ENCODE data around the gene CLEC1A. TPM values are rescaled to one million over a fixed set of nuclear protein-coding genes. Genes with fewer than 3 reads are reported as not detected.

The CLEC1A gene
- total RNA-seq, 1 donor from 2014 or later: not detected

GRCh38 chr12:10021342-10021741 is 77.4 kb downstream of the CLEC1A start:
- no peak overlapping the region for H3K27ac Mint-ChIP-seq (ENCODE audit: unreplicated experiment)
- H3K9me3 Mint-ChIP-seq: peaks cover 3% of the 10 kb centered on the region
- DNase-seq (ENCODE audit: low read depth, low spot score): no peak
- no peak for TF ChIP-seq CTCF (conservative IDR thresholded peaks at IDR 0.05)
- H3K27me3 Mint-ChIP-seq (ENCODE audit: low read depth): no peaks in the 10 kb centered on the region
- H3K4me3 Mint-ChIP-seq: no peak overlapping the region
- peaks cover 9% of the 10 kb centered on the region for H3K4me1 Mint-ChIP-seq
- H3K36me3 Mint-ChIP-seq (ENCODE audit: low read depth): no peaks in the 10 kb centered on the region

Other genes starting within 250 kb of the CLEC1A start
- 0.19 TPM in 1 of 2 replicates, not detected in the other for gene CLEC2B, start 229.6 kb downstream of the CLEC1A start, total RNA-seq
- not detected in 2 replicates for gene KLRF2, start 217.5 kb downstream of the CLEC1A start, total RNA-seq
- not detected in 2 replicates for gene CLEC2A, start 166.6 kb downstream of the CLEC1A start, total RNA-seq
- not detected in 2 replicates for gene CLEC12A, start 127.6 kb downstream of the CLEC1A start, total RNA-seq
- not detected in 2 replicates for gene CLEC1B, start 99.9 kb downstream of the CLEC1A start, total RNA-seq
- not detected in 2 replicates for gene CLEC12B, start 88.4 kb downstream of the CLEC1A start, total RNA-seq
- gene CLEC9A, start 68.3 kb downstream of the CLEC1A start, total RNA-seq: not detected in 2 replicates
- not detected in 2 replicates for gene CLEC7A, start 31.2 kb upstream of the CLEC1A start, total RNA-seq
- not detected in 2 replicates for gene OLR1, start 73.1 kb upstream of the CLEC1A start, total RNA-seq
- not detected in 2 replicates for gene TMEM52B, start 80.0 kb upstream of the CLEC1A start, total RNA-seq
- gene GABARAPL1, start 113.9 kb upstream of the CLEC1A start, total RNA-seq: 16.0 and 17.4 TPM in 2 replicates
- 0.12 TPM in 1 of 2 replicates, not detected in the other for gene KLRD1, start 208.9 kb upstream of the CLEC1A start, total RNA-seq